Measurements from ENCODE around the gene CDH4.

DNA sequence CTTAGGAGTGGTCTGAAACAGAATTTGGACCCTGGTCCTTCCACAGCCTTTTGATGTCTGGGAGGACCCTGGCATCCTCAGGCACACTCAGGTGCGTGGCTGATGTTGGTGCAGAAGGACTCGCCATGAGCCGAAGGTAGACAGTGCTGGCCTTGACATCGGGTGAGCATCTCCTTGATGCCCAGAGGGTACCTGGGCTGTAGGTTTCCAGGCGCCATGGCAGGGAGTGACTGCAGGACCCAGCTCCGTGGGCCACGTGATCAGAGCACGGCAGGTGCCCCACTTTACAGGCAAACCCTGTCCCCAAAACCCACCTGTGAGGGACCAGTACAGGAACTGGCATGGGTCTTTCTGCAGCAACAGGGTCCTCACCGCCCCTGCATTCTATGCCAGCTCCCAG is 319.2 kb downstream of the CDH4 start:
- TF ChIP-seq, protein P1, sequence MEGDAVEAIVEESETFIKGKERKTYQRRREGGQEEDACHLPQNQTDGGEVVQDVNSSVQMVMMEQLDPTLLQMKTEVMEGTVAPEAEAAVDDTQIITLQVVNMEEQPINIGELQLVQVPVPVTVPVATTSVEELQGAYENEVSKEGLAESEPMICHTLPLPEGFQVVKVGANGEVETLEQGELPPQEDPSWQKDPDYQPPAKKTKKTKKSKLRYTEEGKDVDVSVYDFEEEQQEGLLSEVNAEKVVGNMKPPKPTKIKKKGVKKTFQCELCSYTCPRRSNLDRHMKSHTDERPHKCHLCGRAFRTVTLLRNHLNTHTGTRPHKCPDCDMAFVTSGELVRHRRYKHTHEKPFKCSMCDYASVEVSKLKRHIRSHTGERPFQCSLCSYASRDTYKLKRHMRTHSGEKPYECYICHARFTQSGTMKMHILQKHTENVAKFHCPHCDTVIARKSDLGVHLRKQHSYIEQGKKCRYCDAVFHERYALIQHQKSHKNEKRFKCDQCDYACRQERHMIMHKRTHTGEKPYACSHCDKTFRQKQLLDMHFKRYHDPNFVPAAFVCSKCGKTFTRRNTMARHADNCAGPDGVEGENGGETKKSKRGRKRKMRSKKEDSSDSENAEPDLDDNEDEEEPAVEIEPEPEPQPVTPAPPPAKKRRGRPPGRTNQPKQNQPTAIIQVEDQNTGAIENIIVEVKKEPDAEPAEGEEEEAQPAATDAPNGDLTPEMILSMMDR (IDR thresholded peaks at IDR 0.05): no peak
- TF ChIP-seq ZFX (IDR thresholded peaks at IDR 0.05; ENCODE audit: borderline replicate concordance): no peak
